HepG2 (cell line): ENCODE results near the gene ANKRD44. TPM values are rescaled to one million over a fixed set of nuclear protein-coding genes. Genes with fewer than 3 reads are reported as not detected.

Experiments used
- ATAC-seq: fragments of 200-7000 bp; cut with Tn5 transposase; 3 replicates; pipeline ENCODE4 v1.9.1; 2020; ENCODE audit warnings: mild to moderate bottlenecking, moderate library complexity
- BruUV-seq: library from RNA; stranded (reverse); fragments of 400-500 nt; replicated peaks from 2 replicates; lab custom pipeline; 2021; lab: Mats Ljungman, UMichigan
- CTCF ChIA-PET: fragments of 300-600 bp; formaldehyde crosslinking; extraction: SDS; loops from one replicate; lab custom pipeline; 2021; ENCODE audit warnings: low total read pairs, inconsistent platforms, low intra/inter-chr PET ratio; lab: Yijun Ruan, JAX
- POLR2A ChIA-PET: fragments of 350-600 bp; sonication (Branson Sonifier 250); formaldehyde crosslinking; loops from one replicate; lab custom pipeline; 2020; ENCODE audit warnings: antibody characterized with exemption, inconsistent platforms; lab: Yijun Ruan, JAX
- DNase-seq: peaks from one replicate; pipeline ENCODE4 v3.0.0-alpha.2; 2015; ENCODE audit warnings: low spot score
- FAIRE-seq: peaks from 3 replicates; lab custom pipeline; 2011; peaks lifted over from hg19 to GRCh38; lab: Jason Lieb, UNC
- H2AFZ ChIP-seq: one replicate; pipeline ENCODE4 v1.6.1; 2011; ENCODE audit warnings: low read length, inconsistent platforms
- H3K27ac ChIP-seq: fragments of 300-600 bp; 3 replicates; pipeline ENCODE4 v1.8.0; 2011; ENCODE audit warnings: mixed run types, mild to moderate bottlenecking, mixed read lengths, low read length, inconsistent platforms; ENCODE audit not compliant: insufficient read depth; ENCODE audit errors: extremely low read length
- H3K27me3 ChIP-seq, 2 experiments: fragments of 200-600 bp in 1 of 2; 2 replicates in 1 of 2; 3 replicates in 1 of 2; pipeline versions ENCODE4 v1.6.0 to v1.8.0; 2011; ENCODE audit warnings: low read length in 2 of 2, mild to moderate bottlenecking in 2 of 2, moderate library complexity in 2 of 2, inconsistent platforms in 1 of 2; ENCODE audit not compliant: insufficient read depth in 2 of 2, control insufficient read depth in 1 of 2
- H3K36me3 ChIP-seq, 2 experiments: fragments of 200-600 bp in 1 of 2; replicated peaks in 1 of 2; 2 replicates in 1 of 2; 3 replicates in 1 of 2; pipeline versions ENCODE4 v1.5.1 to v1.8.0; 2011; ENCODE audit warnings: low read length in 2 of 2, inconsistent platforms in 1 of 2; ENCODE audit not compliant: insufficient read depth in 2 of 2, control insufficient read depth in 1 of 2
- H3K4me1 ChIP-seq: 2 replicates; pipeline ENCODE4 v1.5.1; 2012; ENCODE audit warnings: low read length, inconsistent platforms; ENCODE audit not compliant: insufficient read depth
- H3K4me2 ChIP-seq: 2 replicates; pipeline ENCODE4 v1.6.0; 2011; ENCODE audit warnings: low read depth, low read length, inconsistent platforms
- H3K4me3 ChIP-seq, 3 experiments: fragments of 200-600 bp in 1 of 3; sonication (generic), shearing (Covaris generic) in 1 of 3; replicated peaks in 1 of 3; 2 replicates each; pipeline ENCODE4 v1.5.1; 2011 to 2016; ENCODE audit warnings: low read length in 3 of 3, inconsistent platforms in 2 of 3, low read depth in 2 of 3, mild to moderate bottlenecking in 2 of 3, control low read depth in 1 of 3, mixed read lengths in 1 of 3; ENCODE audit not compliant: insufficient read depth in 1 of 3
- H3K79me2 ChIP-seq: one replicate; pipeline ENCODE4 v1.6.1; 2011; ENCODE audit warnings: low read length, inconsistent platforms; ENCODE audit not compliant: insufficient read depth
- H3K9ac ChIP-seq: 2 replicates; pipeline ENCODE4 v1.6.0; 2011; ENCODE audit warnings: mild to moderate bottlenecking, low read depth, low read length, inconsistent platforms; ENCODE audit not compliant: insufficient read depth
- H3K9me3 ChIP-seq: 2 replicates; pipeline ENCODE4 v1.5.1; 2012; ENCODE audit warnings: mild to moderate bottlenecking, low read length
- H4K20me1 ChIP-seq: 2 replicates; pipeline ENCODE4 v1.6.0; 2011; ENCODE audit warnings: inconsistent platforms, mild to moderate bottlenecking, low read length, moderate library complexity; ENCODE audit not compliant: insufficient read depth
- FOXK1 ChIP-seq: sonication (generic); formaldehyde crosslinking; IDR thresholded peaks from 2 replicates; pipeline ENCODE4 v1.4.0; 2020; ENCODE audit warnings: low read depth, missing genetic modification reagents, borderline replicate concordance
- HNRNPL ChIP-seq: fragments of 200-400 bp; formaldehyde crosslinking; IDR thresholded peaks from 2 replicates; pipeline ENCODE4 v1.6.1; 2017; ENCODE audit warnings: mild to moderate bottlenecking, low read depth, low read length
- MAZ ChIP-seq, 2 experiments: sonication (generic) in 1 of 2; formaldehyde crosslinking in 1 of 2; IDR thresholded peaks; 2 replicates each; pipeline versions ENCODE4 v1.5.0 to v1.6.1; 2012 to 2020; ENCODE audit warnings: low read depth in 2 of 2, mild to moderate bottlenecking in 2 of 2, borderline replicate concordance in 1 of 2, improper control_type of control experiment in 1 of 2, low read length in 1 of 2, missing genetic modification reagents in 1 of 2, moderate library complexity in 1 of 2
- MXD4 ChIP-seq: IDR thresholded peaks from 2 replicates; pipeline ENCODE4 v1.6.1; 2016; ENCODE audit warnings: mild to moderate bottlenecking, missing biosample characterization, missing genetic modification reagents
- PATZ1 ChIP-seq: sonication (generic); formaldehyde crosslinking; IDR thresholded peaks from 2 replicates; pipeline ENCODE4 v1.4.0; 2020; ENCODE audit warnings: missing genetic modification reagents
- PPARG ChIP-seq: conservative IDR thresholded peaks from 2 replicates; pipeline ENCODE4 v1.6.1; 2016; ENCODE audit warnings: missing biosample characterization, missing genetic modification reagents
- XRCC5 ChIP-seq: fragments of 200-400 bp; formaldehyde crosslinking; optimal IDR thresholded peaks from 2 replicates; pipeline ENCODE3; 2017; ENCODE audit warnings: mild to moderate bottlenecking, low read length
- ZNF280B ChIP-seq: sonication (generic); formaldehyde crosslinking; IDR thresholded peaks from 2 replicates; pipeline ENCODE4 v1.5.0; 2020; ENCODE audit warnings: missing genetic modification reagents, mild to moderate bottlenecking, borderline replicate concordance
- WGBS: methylation state at CpG from one replicate; pipeline ENCODE4 v1.1.6; 2017; ENCODE audit warnings: low lambda C conversion rate; 5-methylcytosine and 5-hydroxymethylcytosine counted together
- in situ Hi-C: cut with HindIII; loops from 2 replicates; pipeline ENCODE4 v1.10.0; 2017; ENCODE audit warnings: low pct_unique_long_range_greater_than_20kb; ENCODE audit not compliant: extremely low pct_ligation_motif_present
- intact Hi-C: fragments of 100-400 bp; cut with micrococcal nuclease; formaldehyde crosslinking; loops from one replicate; pipeline ENCODE4 v1.10.0; 2022; ENCODE audit not compliant: unreplicated experiment
- polyA plus RNA-seq, 8 experiments: library from polyadenylated mRNA; depleted of rRNA in 3 of 8; stranded (reverse) in 7 of 8; unstranded in 1 of 8; fragments of >200 nt; fragmentation: Illumina TruSeq in 4 of 8; extraction: Trizol in 4 of 8; gene quantifications; 2 replicates each; pipeline versions ENCODE4 v1.2.1 to v1.2.3, GENCODE V29; 2011 to 2016; ENCODE audit warnings: low read depth in 4 of 8, missing spikeins in 1 of 8, mixed read lengths in 1 of 8; ENCODE audit not compliant: insufficient read depth in 1 of 8
- total RNA-seq, 5 experiments: library from RNA; depleted of rRNA; stranded (reverse); fragments of >200 nt; fragmentation: Illumina TruSeq; extraction: Trizol; gene quantifications; 2 replicates each; pipeline ENCODE4 v1.2.3, GENCODE V29; 2016; ENCODE audit warnings: low read depth in 1 of 5

Gene ANKRD44
- total and polyA plus RNA-seq, 2 of the 13 experiments (the other 11 are each of a cell fraction or from before 2014, with no cell fraction given), result 0.04 to 0.11 TPM

- no peak overlapping the region for H3K4me2 ChIP-seq
- no peak overlapping the region for H3K27ac ChIP-seq
- ATAC-seq (peak; percentile 70), DNase-seq (no peak), FAIRE-seq (no peak)
- H3K79me2 ChIP-seq, result no peaks in the 10 kb centered on the region
- TF ChIP-seq PATZ1 (CRISPR knock-in tag) (peak; percentile 42; the same call in 1 of the 2 replicates), MAZ (IDR thresholded peaks at IDR 0.05; ENCODE audit: borderline replicate concordance, low read depth, low read length) (no peak), MAZ (CRISPR knock-in tag; IDR thresholded peaks at IDR 0.05; ENCODE audit: low read depth) (no peak)
- H2AFZ ChIP-seq, result no peak overlapping the region
- H3K4me1 ChIP-seq, result no peaks in the 10 kb centered on the region
- CTCF ChIA-PET, result no interaction called here
- no peak overlapping the region for H3K9ac ChIP-seq
- H3K4me3 ChIP-seq, result no peak overlapping the region
- POLR2A ChIA-PET, result no interaction called here
- WGBS, result 3% methylated on average over 6 of the region's 10 CpGs
- intact Hi-C loops, result no loop called here
- in situ Hi-C loops, result no loop called here
- no peaks in the 10 kb centered on the region for H3K9me3 ChIP-seq
- no TSS peak for BruUV-seq
- H4K20me1 ChIP-seq, result no peaks in the 10 kb centered on the region
- no peaks in the 10 kb centered on the region for H3K27me3 ChIP-seq
- no peaks in the 10 kb centered on the region for H3K36me3 ChIP-seq
These were observed 219.7 kb downstream of the ANKRD44 start for GRCh38 chr2:197090742-197091367.

- H3K4me3 ChIP-seq, result no peak overlapping the region
- no peaks in the 10 kb centered on the region for H3K9me3 ChIP-seq
- no peak overlapping the region for H3K27ac ChIP-seq
- no peak overlapping the region for H3K4me2 ChIP-seq
- CTCF ChIA-PET, result no interaction called here
- no peaks in the 10 kb centered on the region for H3K27me3 ChIP-seq
- 17% methylated on average over 2 of the region's 2 CpGs for WGBS
- intact Hi-C loops (no loop called here), in situ Hi-C loops (no loop called here)
- ATAC-seq (no peak), FAIRE-seq (no peak), DNase-seq (no peak)
- no peak overlapping the region for H2AFZ ChIP-seq
- no peaks in the 10 kb centered on the region for H3K36me3 ChIP-seq
- H3K79me2 ChIP-seq, result no peaks in the 10 kb centered on the region
- H4K20me1 ChIP-seq, result no peaks in the 10 kb centered on the region
- no peak overlapping the region for H3K9ac ChIP-seq
- POLR2A ChIA-PET, result no interaction called here
- no TSS peak for BruUV-seq
- no peaks in the 10 kb centered on the region for H3K4me1 ChIP-seq
- TF ChIP-seq FOXK1 (CRISPR knock-in tag), result no peak
- TF ChIP-seq MXD4 (CRISPR knock-in tag), result no peak
- TF ChIP-seq XRCC5, result no peak
- TF ChIP-seq ZNF280B (CRISPR knock-in tag), result no peak
- TF ChIP-seq PPARG (CRISPR knock-in tag), result no peak
- no peak for TF ChIP-seq HNRNPL
These were observed 220.9 kb downstream of the ANKRD44 start for GRCh38 chr2:197089655-197090054.
